Adrenal gland (tissue), 19 donors: ENCODE data around the gene BRAF. TPM values are rescaled to one million over a fixed set of nuclear protein-coding genes. Genes with fewer than 3 reads are reported as not detected.

Source experiments
- DNase-seq, 7 donors: peaks; one replicate each; pipeline ENCODE4 v3.0.0-alpha.2; 2019 to 2020
- H3K27ac ChIP-seq, 5 donors: fragments of 200-600 bp; sonication (generic) in 4 of 5; 1 replicate in 3 of 5; 2 replicates in 2 of 5; pipeline versions ENCODE4 v1.5.1 to v1.8.0; 2016 to 2020; ENCODE audit warnings: mild to moderate bottlenecking in 1 of 5
- H3K27me3 ChIP-seq: fragments of 200-600 bp; 2 replicates; pipeline ENCODE4 v1.8.0; 2021
- H3K36me3 ChIP-seq, 2 donors: fragments of 200-600 bp; replicated peaks in 1 of 2; 1 replicate in 1 of 2; 2 replicates in 1 of 2; pipeline versions ENCODE4 v1.5.1 to v1.8.0; 2018 to 2022
- H3K4me1 ChIP-seq, 2 donors: fragments of 200-600 bp; replicated peaks in 1 of 2; 1 replicate in 1 of 2; 2 replicates in 1 of 2; pipeline versions ENCODE4 v1.5.1 to v1.8.0; 2018 to 2021
- H3K4me3 ChIP-seq, 4 donors: fragments of 200-600 bp; sonication (generic) in 3 of 4; one replicate each; pipeline ENCODE4 v1.5.1; 2016 to 2018
- H3K9me3 ChIP-seq, 3 donors: fragments of 200-600 bp; sonication (generic) in 1 of 3; replicated peaks in 1 of 3; 1 replicate in 2 of 3; 2 replicates in 1 of 3; pipeline versions ENCODE4 v1.5.1 to v1.8.0; 2016 to 2021
- CTCF ChIP-seq, 6 experiments: fragments of 450-650 bp in 4 of 6; fragments of 200-600 bp in 2 of 6; sonication (generic) in 1 of 6; IDR thresholded peaks; 1 replicate in 5 of 6; 2 replicates in 1 of 6; pipeline versions ENCODE4 v1.5.1 to v1.8.0; 2016 to 2021; ENCODE audit warnings: antibody characterized with exemption in 6 of 6, mild to moderate bottlenecking in 2 of 6, moderate library complexity in 1 of 6
- POLR2A ChIP-seq, 2 donors: fragments of 450-650 bp; IDR thresholded peaks; one replicate each; pipeline ENCODE4 v1.6.1; 2017; ENCODE audit warnings: antibody characterized with exemption in 2 of 2, mild to moderate bottlenecking in 2 of 2, moderate library complexity in 1 of 2
- WGBS, 4 donors: extraction: QIAGEN DNeasy Blood & Tissue Kit in 2 of 4; methylation state at CpG; one replicate each; pipeline versions ENCODE4 v1.1.5 to v1.1.7; 2013 to 2017; 5-methylcytosine and 5-hydroxymethylcytosine counted together
- intact Hi-C, 2 donors: fragments of 100-400 bp; cut with DNase I; formaldehyde crosslinking; loops; one replicate each; pipeline versions ENCODE4 v1.14.1 to v1.15.0; 2022 to 2023
- long read RNA-seq, 10 donors: library from polyadenylated mRNA in 3 of 10; unstranded in 2 of 10; stranded (forward) in 1 of 10; transcript quantifications; one replicate each; pipeline ENCODE4 v2.0.0 and lab custom pipeline, GENCODE V29; 2021 to 2026
- polyA plus RNA-seq, 3 donors: library from polyadenylated mRNA; stranded (reverse); fragments of 200-250 nt in 2 of 3; fragments of 350-450 nt in 1 of 3; fragmentation: Illumina TruSeq in 1 of 3; extraction: RNeasy Lipid Tissue Mini Kit (QIAGEN cat#74804) in 1 of 3; gene quantifications; one replicate each; pipeline ENCODE4 v1.2.3, GENCODE V29; 2013 to 2014
- total RNA-seq, 9 donors: library from RNA; depleted of rRNA in 4 of 9; stranded (reverse); fragments of >200 nt in 4 of 9; fragments of 120-200 nt in 1 of 9; fragmentation: NEBNext Ultra II Directional in 1 of 9; extraction: Animal tissue kit (Norgen Biotek cat#: 25700) in 1 of 9; gene quantifications; one replicate each; pipeline versions ENCODE4 v1.1.0 to v1.2.4, GENCODE V29; 2013 to 2023
- donor health status: healthy with polysubstance abuse.
- donor health status: Bipolar disorder and iron deficiency.
- donor health status: DM: yes; HTN: yes; CAD: no.
- donor health status: DM: no; HTN: no; CAD: no.
- donor health status: DM: no; HTN: no; CAD: no.
- donor health status: DM: yes; HTN: yes; CAD: no.

The BRAF gene
- total RNA-seq: 10 to 100 TPM; 16.2 to 50.3 (median 26.6) TPM
- polyA plus RNA-seq: 10 to 100 TPM in 1 of 3 donors, 1 to 10 TPM in 2; 5.0 to 15.2 (median 9.7) TPM
- long read RNA-seq, donor 1, full-length matches to known transcripts: 4 of 4 reads
- long read RNA-seq, donor 1, partial matches to known transcripts: 0 of 4 reads
- long read RNA-seq, donor 1, other reads (novel, unspliced or antisense): 0 of 4 reads
- long read RNA-seq, donor 2, partial matches to known transcripts: 0 of 1 reads
- long read RNA-seq, donor 2, other reads (novel, unspliced or antisense): 0 of 1 reads
- long read RNA-seq, donor 3, partial matches to known transcripts: 0 of 3 reads
- long read RNA-seq, donor 3, other reads (novel, unspliced or antisense): 0 of 3 reads
- long read RNA-seq, donor 4, partial matches to known transcripts: 0 of 2 reads
- long read RNA-seq, donor 4, other reads (novel, unspliced or antisense): 2 of 2 reads
- long read RNA-seq, donor 5, full-length matches to known transcripts: 4 of 5 reads
- long read RNA-seq, donor 5, partial matches to known transcripts: 0 of 5 reads
- long read RNA-seq, donor 5, other reads (novel, unspliced or antisense): 1 of 5 reads
- long read RNA-seq, donor 6, partial matches to known transcripts: 1 of 3 reads
- long read RNA-seq, donor 6, other reads (novel, unspliced or antisense): 2 of 3 reads
- long read RNA-seq, donor 7, partial matches to known transcripts: 0 of 2 reads
- long read RNA-seq, donor 7, other reads (novel, unspliced or antisense): 0 of 2 reads
- long read RNA-seq, donor 8: 0 reads
- long read RNA-seq, donor 9: 0 reads
- long read RNA-seq, donor 10: 0 reads

GRCh38 chr7:140924821-140925421 lies at the start of gene BRAF:
BRAF (minus strand) TSS chr7:140924929; CDS start chr7:140924703, 226 bp downstream.
- intact Hi-C loops: no loop called here

GRCh38 chr7:140972876-140973829 lies 48.4 kb upstream of the BRAF start:
- no peaks in the 10 kb centered on the region for H3K27me3 ChIP-seq
- no peaks in the 10 kb centered on the region for H3K9me3 ChIP-seq
- H3K4me1 ChIP-seq: no peaks in the 10 kb centered on the region
- no peak for DNase-seq
- H3K36me3 ChIP-seq: no peaks in the 10 kb centered on the region
- H3K4me3 ChIP-seq: no peak overlapping the region
- no peak overlapping the region for H3K27ac ChIP-seq
- TF ChIP-seq CTCF (IDR thresholded peaks at IDR 0.05) (no peak), POLR2A (IDR thresholded peaks at IDR 0.05) (no peak)
- intact Hi-C loops: no loop called here
- WGBS, 4 donors: 72 to 76% (median 73%) methylated on average over 9 of the region's 9 CpGs

More at GRCh38 chr7:140924821-140925421, at the start of gene BRAF:
- peak within 1 kb of the TSS; percentile 53 to 98 (median 89) for H3K4me3 ChIP-seq
- H3K36me3 ChIP-seq: no peaks in the 10 kb centered on the region
- peak; percentile 85 to 96 (median 91) for DNase-seq
- no peaks in the 10 kb centered on the region for H3K9me3 ChIP-seq
- peaks cover 8 to 20% of the 10 kb centered on the region in 2 donors for H3K4me1 ChIP-seq
- no peak for TF ChIP-seq CTCF (IDR thresholded peaks at IDR 0.05)
- TF ChIP-seq POLR2A (IDR thresholded peaks at IDR 0.05): no peak
- H3K27ac ChIP-seq: peak within 1 kb of the TSS; percentile 84 to 99 (median 98)
- WGBS, 4 donors: 0 to 1% (median 1%) methylated on average over 23 to 53 of the region's 56 CpGs
- H3K27me3 ChIP-seq: no peaks in the 10 kb centered on the region

GRCh38 chr7:140972344-140972743 lies 47.6 kb upstream of the BRAF start:
- H3K9me3 ChIP-seq: no peaks in the 10 kb centered on the region
- no peak overlapping the region for H3K4me3 ChIP-seq
- no peaks in the 10 kb centered on the region for H3K27me3 ChIP-seq
- TF ChIP-seq CTCF (IDR thresholded peaks at IDR 0.05) (no peak), POLR2A (IDR thresholded peaks at IDR 0.05) (no peak)
- DNase-seq: no peak
- no peaks in the 10 kb centered on the region for H3K4me1 ChIP-seq
- 71 to 80% (median 76%) methylated on average over 2 of the region's 2 CpGs for WGBS, 4 donors
- intact Hi-C loops: no loop called here
- no peaks in the 10 kb centered on the region for H3K36me3 ChIP-seq
- no peak overlapping the region for H3K27ac ChIP-seq
